ENCODE measurements around the gene KRT85.

GRCh38 chr12:52379536-52379935 is 12.3 kb upstream of the KRT85 start:
- no peak for TF ChIP-seq CTCF (optimal IDR thresholded peaks at IDR 0.05 in 1 of 3, IDR thresholded peaks at IDR 0.05 in 1 of 3, conservative IDR thresholded peaks at IDR 0.05 in 1 of 3; ENCODE audit: extremely low read depth in 1 of 3, insufficient read depth in 2 of 3, low read length in 3 of 3)
- no peak for TF ChIP-seq EZH2 (IDR thresholded peaks at IDR 0.05; ENCODE audit: low read length)

Measured in keratinocyte (primary cell).